Smooth muscle cell (in vitro differentiated cells): Measurements from ENCODE around the gene PCGF3. TPM values are rescaled to one million over a fixed set of nuclear protein-coding genes. Genes with fewer than 3 reads are reported as not detected.

Experiments used
- DNase-seq: peaks from one replicate; lab custom pipeline; 2025; ENCODE audit not compliant: unreplicated experiment; lab: John Stamatoyannopoulos, UW
- H2AFZ ChIP-seq: fragments of 200-600 bp; sonication (generic); 2 replicates; pipeline ENCODE4 v1.6.0; 2016; ENCODE audit warnings: antibody characterized with exemption, low read depth, mild to moderate bottlenecking
- H3F3A ChIP-seq: fragments of 200-600 bp; sonication (generic); 2 replicates; pipeline ENCODE4 v1.6.0; 2017; ENCODE audit warnings: antibody characterized with exemption, low read depth
- H3K27ac ChIP-seq: fragments of 200-600 bp; sonication (generic); 2 replicates; pipeline ENCODE4 v1.5.1; 2016; ENCODE audit warnings: low read depth, mild to moderate bottlenecking
- H3K27me3 ChIP-seq: fragments of 200-600 bp; sonication (generic); 2 replicates; pipeline ENCODE4 v1.6.1; 2016; ENCODE audit warnings: low read depth, mild to moderate bottlenecking
- H3K36me3 ChIP-seq: fragments of 200-600 bp; sonication (generic); 2 replicates; pipeline ENCODE4 v1.5.1; 2016; ENCODE audit warnings: low read depth
- H3K4me1 ChIP-seq: fragments of 200-600 bp; sonication (generic); 2 replicates; pipeline ENCODE4 v1.5.1; 2016; ENCODE audit warnings: low read depth
- H3K4me2 ChIP-seq: fragments of 200-600 bp; sonication (generic); 2 replicates; pipeline ENCODE4 v1.6.0; 2016; ENCODE audit warnings: mild to moderate bottlenecking
- H3K4me3 ChIP-seq: fragments of 200-600 bp; sonication (generic); 2 replicates; pipeline ENCODE4 v1.5.1; 2016; ENCODE audit warnings: mild to moderate bottlenecking
- H3K79me2 ChIP-seq: fragments of 200-600 bp; sonication (generic); 2 replicates; pipeline ENCODE4 v1.6.0; 2016; ENCODE audit warnings: low read depth, mild to moderate bottlenecking
- H3K9ac ChIP-seq: fragments of 200-600 bp; sonication (generic); 2 replicates; pipeline ENCODE4 v1.6.0; 2016; ENCODE audit warnings: low read depth
- H3K9me3 ChIP-seq: fragments of 200-600 bp; sonication (generic); replicated peaks from 2 replicates; pipeline ENCODE4 v1.5.1; 2016; ENCODE audit warnings: low read depth
- H4K20me1 ChIP-seq: fragments of 200-600 bp; sonication (generic); 2 replicates; pipeline ENCODE4 v1.6.0; 2016; ENCODE audit warnings: low read depth
- CTCF ChIP-seq: fragments of 200-600 bp; sonication (generic); IDR thresholded peaks from 2 replicates; pipeline ENCODE4 v1.5.1; 2017; ENCODE audit warnings: borderline replicate concordance, mild to moderate bottlenecking, antibody characterized with exemption; ENCODE audit not compliant: insufficient read depth, poor library complexity, severe bottlenecking
- WGBS: methylation state at CpG from one replicate; pipeline ENCODE4 v1.1.7; 2016; ENCODE audit warnings: low lambda C conversion rate; 5-methylcytosine and 5-hydroxymethylcytosine counted together
- polyA plus RNA-seq: library from polyadenylated mRNA; unstranded; fragments of >200 nt; fragmentation: Nextera tagmentation; extraction: Ambion mirVana; gene quantifications from 2 replicates; pipeline ENCODE4 v1.2.1, GENCODE V29; 2016
- total RNA-seq: library from RNA; depleted of rRNA; stranded (reverse); fragments of >200 nt; gene quantifications from 2 replicates; pipeline ENCODE4 v1.2.3, GENCODE V29; 2014

The PCGF3 gene
- total and polyA plus RNA-seq, 2 experiments from 2014 or later: 29.6 to 45.4 TPM

GRCh38 chr4:763922-764321 is 58.3 kb downstream of the PCGF3 start:
- H2AFZ ChIP-seq: no peak overlapping the region
- no peak for DNase-seq
- WGBS: 98% methylated on average over 11 of the region's 11 CpGs

DNA sequence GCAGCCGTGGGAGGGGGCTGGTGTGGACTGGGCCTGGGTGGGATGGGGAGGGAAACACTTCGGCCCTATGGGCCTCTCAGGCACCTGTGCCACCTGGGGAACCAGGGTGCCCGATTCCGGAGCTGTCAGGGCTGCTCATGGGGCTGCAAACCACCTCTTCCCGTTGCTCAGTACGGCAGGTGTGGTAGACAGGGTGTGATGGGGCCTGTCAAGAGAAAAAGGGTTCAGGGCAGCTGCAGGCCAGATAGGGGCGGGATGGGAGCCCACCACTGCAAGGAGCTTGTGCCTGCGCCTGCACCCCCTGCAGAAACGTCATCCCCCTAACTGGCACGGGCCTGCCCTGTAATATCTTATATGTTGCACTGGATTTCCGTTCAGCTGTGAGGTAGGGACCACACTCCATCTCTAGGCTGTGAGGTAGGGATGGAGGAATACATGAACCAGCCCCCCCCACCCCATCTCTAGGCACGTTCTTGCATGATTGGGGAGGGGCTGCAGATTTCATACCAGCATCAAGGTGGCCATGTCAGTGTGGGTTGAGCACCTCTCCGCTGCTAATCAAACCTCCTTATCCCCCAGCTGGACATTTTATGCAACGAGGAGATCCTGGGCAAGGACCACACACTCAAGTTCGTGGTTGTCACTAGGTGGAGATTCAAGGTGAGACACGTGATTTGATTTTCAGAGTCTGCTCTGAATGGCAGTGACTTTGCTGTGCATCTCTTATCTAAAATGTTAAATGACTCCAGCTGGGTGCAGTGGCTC is 59.0 kb downstream of the PCGF3 start:
- Histone ChIP-seq H3K27ac (peak overlapping the region; percentile 89), H3F3A (peaks cover 55% of the 10 kb centered on the region), H3K27me3 (no peaks in the 10 kb centered on the region), H3K9me3 (no peaks in the 10 kb centered on the region), H3K4me1 (no peaks in the 10 kb centered on the region), H3K4me3 (no peak overlapping the region), H2AFZ (no peak overlapping the region), H3K79me2 (peaks cover 22% of the 10 kb centered on the region), H4K20me1 (peaks cover 95% of the 10 kb centered on the region), H3K4me2 (no peak overlapping the region), H3K9ac (no peak overlapping the region), H3K36me3 (no peaks in the 10 kb centered on the region)
- no peak for DNase-seq
- WGBS: 90% methylated on average over 14 of the region's 16 CpGs
- TF ChIP-seq CTCF: no peak

More at GRCh38 chr4:763922-764321, 58.3 kb downstream of the PCGF3 start:
- peaks cover 88% of the 10 kb centered on the region for H4K20me1 ChIP-seq
- H3K9me3 ChIP-seq: no peaks in the 10 kb centered on the region
- no peak overlapping the region for H3K4me3 ChIP-seq
- H3K27ac ChIP-seq: no peak overlapping the region
- H3K4me2 ChIP-seq: no peak overlapping the region
- H3K79me2 ChIP-seq: peaks cover 15% of the 10 kb centered on the region
- no peaks in the 10 kb centered on the region for H3K36me3 ChIP-seq
- H3K4me1 ChIP-seq: no peaks in the 10 kb centered on the region
- H3F3A ChIP-seq: peaks cover 48% of the 10 kb centered on the region
- no peak for TF ChIP-seq CTCF
- no peaks in the 10 kb centered on the region for H3K27me3 ChIP-seq
- H3K9ac ChIP-seq: no peak overlapping the region

DNA sequence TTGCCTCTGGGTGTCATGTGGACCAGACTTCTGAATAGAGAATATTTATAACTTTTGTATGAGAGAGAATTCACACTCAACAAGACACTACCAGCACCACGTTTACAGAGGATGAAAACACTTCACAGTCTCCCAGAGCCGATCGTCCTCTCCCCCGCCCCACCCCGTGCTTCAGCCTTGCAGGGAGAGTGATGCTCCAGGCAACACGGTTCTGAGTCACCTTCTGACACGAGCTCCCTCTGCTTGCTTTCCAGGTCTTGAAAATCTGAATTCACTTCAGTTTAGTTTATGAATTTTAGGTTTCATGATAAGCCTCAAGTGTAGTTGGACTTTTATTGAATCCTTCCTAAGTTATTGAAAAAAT is 60.5 kb downstream of the PCGF3 start:
- Histone ChIP-seq H3K36me3 (no peaks in the 10 kb centered on the region), H3K27ac (peak overlapping the region; percentile 89), H3K9me3 (no peaks in the 10 kb centered on the region), H3K4me2 (peak overlapping the region; percentile 36), H3K4me1 (no peaks in the 10 kb centered on the region), H3K27me3 (no peaks in the 10 kb centered on the region), H2AFZ (no peak overlapping the region), H4K20me1 (peaks cover 100% of the 10 kb centered on the region), H3F3A (peaks cover 62% of the 10 kb centered on the region), H3K79me2 (peaks cover 34% of the 10 kb centered on the region), H3K9ac (peak overlapping the region; percentile 22), H3K4me3 (no peak overlapping the region)
- WGBS: 40% methylated on average over 7 of the region's 7 CpGs
- DNase-seq: no peak
- no peak for TF ChIP-seq CTCF
